ENCODE data around the gene SYT6. TPM values are rescaled to one million over a fixed set of nuclear protein-coding genes. Genes with fewer than 3 reads are reported as not detected.

SYT6 gene
- total RNA-seq, 1 donor from 2014 or later, result not detected

GRCh38 chr1:114128293-114128692, 25.4 kb downstream of the SYT6 start:
- no peak for ATAC-seq (ENCODE audit: poor library complexity)
- intact Hi-C loops (cut with DNase I), result no loop called here
- no peak for DNase-seq

- intact Hi-C loops (cut with DNase I), result no loop called here
- DNase-seq, result no peak
- ATAC-seq (ENCODE audit: poor library complexity), result peak; percentile 51
These were observed 27.2 kb downstream of the SYT6 start for GRCh38 chr1:114126261-114127095.

- ATAC-seq (ENCODE audit: poor library complexity) (no peak), DNase-seq (no peak)
- intact Hi-C loops (cut with DNase I), result no loop called here
These were observed 29.0 kb downstream of the SYT6 start for GRCh38 chr1:114124644-114125043.

- no peak for DNase-seq
- intact Hi-C loops (cut with DNase I), result no loop called here
- no peak for ATAC-seq (ENCODE audit: poor library complexity)
These were observed 30.6 kb downstream of the SYT6 start for GRCh38 chr1:114122941-114123618.

- DNase-seq (no peak), ATAC-seq (ENCODE audit: poor library complexity) (no peak)
- intact Hi-C loops (cut with DNase I), result no loop called here
These were observed 35.2 kb downstream of the SYT6 start for GRCh38 chr1:114118351-114118990.

- ATAC-seq (ENCODE audit: poor library complexity) (no peak), DNase-seq (no peak)
- intact Hi-C loops (cut with DNase I), result no loop called here
These were observed 36.0 kb downstream of the SYT6 start for GRCh38 chr1:114117654-114118053.

GRCh38 chr1:114116086-114116485, 37.6 kb downstream of the SYT6 start:
- DNase-seq (no peak), ATAC-seq (ENCODE audit: poor library complexity) (no peak)
- intact Hi-C loops (cut with DNase I), result no loop called here

GRCh38 chr1:114114185-114115094, 39.2 kb downstream of the SYT6 start:
- DNase-seq (no peak), ATAC-seq (ENCODE audit: poor library complexity) (peak; percentile 58)
- intact Hi-C loops (cut with DNase I), result no loop called here

- intact Hi-C loops (cut with DNase I), result no loop called here
- DNase-seq, result peak; percentile 50
- ATAC-seq (ENCODE audit: poor library complexity), result peak; percentile 77
These were observed 40.1 kb downstream of the SYT6 start for GRCh38 chr1:114113411-114114184.

GRCh38 chr1:114112775-114113174, 40.9 kb downstream of the SYT6 start:
- DNase-seq (no peak), ATAC-seq (ENCODE audit: poor library complexity) (no peak)

GRCh38 chr1:114111731-114112641, 41.7 kb downstream of the SYT6 start:
- intact Hi-C loops (cut with DNase I), result no loop called here
- DNase-seq, result no peak
- ATAC-seq (ENCODE audit: poor library complexity), result no peak

More at GRCh38 chr1:114112775-114113174, 40.9 kb downstream of the SYT6 start:
- intact Hi-C loops (cut with DNase I), result no loop called here

GRCh38 chr1:114109981-114110380, 43.7 kb downstream of the SYT6 start:
- DNase-seq (no peak), ATAC-seq (ENCODE audit: poor library complexity) (no peak)
- intact Hi-C loops (cut with DNase I), result no loop called here

- peak; percentile 49 for DNase-seq
- peak; percentile 31 for ATAC-seq (ENCODE audit: poor library complexity)
- intact Hi-C loops (cut with DNase I), result no loop called here
These were observed 44.9 kb downstream of the SYT6 start for GRCh38 chr1:114108751-114109255.

- ATAC-seq (ENCODE audit: poor library complexity) (no peak), DNase-seq (no peak)
- intact Hi-C loops (cut with DNase I), result no loop called here
These were observed 45.9 kb downstream of the SYT6 start for GRCh38 chr1:114107474-114108435.

- DNase-seq (no peak), ATAC-seq (ENCODE audit: poor library complexity) (no peak)
- intact Hi-C loops (cut with DNase I), result no loop called here
These were observed 48.2 kb downstream of the SYT6 start for GRCh38 chr1:114105421-114105979.

Measured in Right ventricle myocardium superior (tissue), 1 donor.